ENCODE measurements around the gene RAB40C. TPM values are rescaled to one million over a fixed set of nuclear protein-coding genes. Genes with fewer than 3 reads are reported as not detected.

RAB40C gene
- total and polyA plus RNA-seq, 2 donors (not counting 1 experiment from before 2014, with no cell fraction given), result 12.7 to 26.9 TPM

DNA sequence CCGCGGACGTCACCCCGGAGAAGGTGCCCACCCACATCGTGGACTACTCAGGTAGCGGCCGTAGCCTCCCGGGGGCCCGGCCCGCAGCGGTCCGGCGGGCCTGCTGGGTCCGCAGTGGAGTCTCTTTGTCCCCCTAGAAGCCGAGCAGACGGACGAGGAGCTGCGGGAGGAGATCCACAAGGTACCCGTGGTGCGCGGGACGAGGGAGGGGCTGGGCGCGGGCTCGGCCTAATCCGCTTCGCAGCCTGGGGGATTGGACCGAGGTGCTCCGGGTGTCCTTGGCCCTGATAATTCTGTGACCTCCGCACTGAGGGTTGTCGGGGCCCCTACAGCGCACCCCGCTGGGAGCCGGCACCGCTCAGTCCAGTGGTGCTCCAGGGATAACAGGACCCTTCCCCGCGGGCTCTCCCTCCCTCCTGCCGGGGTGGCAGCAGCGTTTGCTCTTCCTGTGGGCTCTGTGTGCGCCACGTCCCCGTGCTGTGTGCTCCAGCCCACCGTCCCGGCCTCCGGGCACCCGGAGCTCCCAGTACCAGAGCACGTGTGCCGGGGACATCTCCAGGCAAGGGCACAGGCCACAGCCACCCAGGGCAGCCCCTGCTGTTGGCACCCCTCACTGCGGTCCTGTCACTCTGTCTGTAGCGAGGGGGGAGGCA lies 78.8 kb downstream of the RAB40C start:
- intact Hi-C loops (cut with micrococcal nuclease), result loop anchor here (1.0 to 5.0 kb wide), 4 partner anchors 11 to 276 kb away; partner anchors contain the start of genes JMJD8 and METTL26
- H2AFZ ChIP-seq (ENCODE audit: insufficient read depth, low read depth, low read length, poor library complexity, severe bottlenecking), result peak overlapping the region; percentile 94
- no peak overlapping the region for H3K27ac Mint-ChIP-seq
- H3K27me3 Mint-ChIP-seq, result no peaks in the 10 kb centered on the region
- H4K20me1 ChIP-seq (ENCODE audit: control insufficient read depth, insufficient read depth, low read length, poor library complexity, severe bottlenecking), result peaks cover 31% of the 10 kb centered on the region
- H3K4me1 ChIP-seq (ENCODE audit: control insufficient read depth in 2 of 2, insufficient read depth in 2 of 2, low read length in 2 of 2), result peaks cover 15 to 25% of the 10 kb centered on the region in 2 donors
- H3K4me3 ChIP-seq (ENCODE audit: control extremely low read depth in 1 of 5, extremely low read depth in 1 of 5, insufficient read depth in 1 of 5, low read depth in 2 of 5, low read length in 4 of 5), result peak overlapping the region; percentile 23 to 84 (median 73)
- H3K79me2 ChIP-seq (ENCODE audit: control insufficient read depth, insufficient read depth, low read length), result peaks cover 5% of the 10 kb centered on the region
- H3K9me3 Mint-ChIP-seq (ENCODE audit: insufficient read depth), result no peaks in the 10 kb centered on the region
- ChIA-PET CTCF (interaction anchor here (2.4 kb wide), 1 partner anchor 13 kb away, joined by 7 read pairs; no protein-coding TSS in a partner anchor), POLR2A (no interaction called here)
- DNase-seq (no peak), ATAC-seq (ENCODE audit: low read depth) (no peak)
- H3K4me1 Mint-ChIP-seq, result peaks cover 10% of the 10 kb centered on the region
- peaks cover 0 to 31% of the 10 kb centered on the region in 2 experiments for H3K36me3 ChIP-seq (replicated peaks in 1 of 2; ENCODE audit: control extremely low read depth in 1 of 2, control insufficient read depth in 1 of 2, extremely low read depth in 1 of 2, insufficient read depth in 2 of 2, low read length in 1 of 2)
- H3K27ac ChIP-seq (ENCODE audit: low read length in 2 of 2), result peak overlapping the region in 1 of 2 donors; percentile 79
- peak overlapping the region; percentile 99 for H3K4me2 ChIP-seq (replicated peaks; ENCODE audit: low read depth, low read length, poor library complexity, severe bottlenecking)
- no peaks in the 10 kb centered on the region for H3K27me3 ChIP-seq (replicated peaks in 1 of 4; ENCODE audit: control extremely low read depth in 1 of 4, control insufficient read depth in 3 of 4, insufficient read depth in 4 of 4, low read length in 3 of 4)
- H3K9ac ChIP-seq (ENCODE audit: low read length), result peak overlapping the region; percentile 91
- H3K4me3 Mint-ChIP-seq, result peak overlapping the region; percentile 86
- H3K9me3 ChIP-seq (ENCODE audit: control extremely low read depth in 1 of 3, control insufficient read depth in 2 of 3, insufficient read depth in 1 of 3, low read length in 2 of 3), result no peaks in the 10 kb centered on the region
- TF ChIP-seq, protein P1, sequence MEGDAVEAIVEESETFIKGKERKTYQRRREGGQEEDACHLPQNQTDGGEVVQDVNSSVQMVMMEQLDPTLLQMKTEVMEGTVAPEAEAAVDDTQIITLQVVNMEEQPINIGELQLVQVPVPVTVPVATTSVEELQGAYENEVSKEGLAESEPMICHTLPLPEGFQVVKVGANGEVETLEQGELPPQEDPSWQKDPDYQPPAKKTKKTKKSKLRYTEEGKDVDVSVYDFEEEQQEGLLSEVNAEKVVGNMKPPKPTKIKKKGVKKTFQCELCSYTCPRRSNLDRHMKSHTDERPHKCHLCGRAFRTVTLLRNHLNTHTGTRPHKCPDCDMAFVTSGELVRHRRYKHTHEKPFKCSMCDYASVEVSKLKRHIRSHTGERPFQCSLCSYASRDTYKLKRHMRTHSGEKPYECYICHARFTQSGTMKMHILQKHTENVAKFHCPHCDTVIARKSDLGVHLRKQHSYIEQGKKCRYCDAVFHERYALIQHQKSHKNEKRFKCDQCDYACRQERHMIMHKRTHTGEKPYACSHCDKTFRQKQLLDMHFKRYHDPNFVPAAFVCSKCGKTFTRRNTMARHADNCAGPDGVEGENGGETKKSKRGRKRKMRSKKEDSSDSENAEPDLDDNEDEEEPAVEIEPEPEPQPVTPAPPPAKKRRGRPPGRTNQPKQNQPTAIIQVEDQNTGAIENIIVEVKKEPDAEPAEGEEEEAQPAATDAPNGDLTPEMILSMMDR (IDR thresholded peaks at IDR 0.05), result no peak
- TF ChIP-seq EZH2 (IDR thresholded peaks at IDR 0.05; ENCODE audit: borderline replicate concordance, insufficient read depth, low read depth, low read length, poor library complexity, severe bottlenecking), result no peak
- WGBS (ENCODE audit: insufficient coverage), result 12% methylated on average over 50 of the region's 50 CpGs

DNA sequence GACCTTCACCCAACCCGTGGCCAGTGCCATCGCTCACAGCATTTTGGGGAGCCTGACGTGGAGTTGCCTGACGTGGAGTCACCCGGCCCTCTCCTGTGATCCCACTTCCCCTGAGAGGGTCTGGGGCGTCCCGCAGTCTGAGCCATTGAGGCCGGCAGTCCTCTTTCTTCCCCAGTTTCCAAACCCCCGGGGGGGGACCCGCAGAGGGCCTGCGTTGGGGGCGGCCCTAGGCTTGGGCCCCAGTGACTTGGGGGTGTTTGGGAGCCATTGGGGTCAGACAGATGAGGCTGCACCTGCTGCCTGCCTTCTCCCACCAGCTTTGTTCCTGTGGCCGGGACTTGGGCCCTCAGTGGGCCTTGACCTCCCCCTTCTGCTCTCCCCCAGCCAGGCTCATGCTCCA lies 79.8 kb downstream of the RAB40C start:
- Histone ChIP-seq H3K27me3 (replicated peaks in 1 of 4; ENCODE audit: control extremely low read depth in 1 of 4, control insufficient read depth in 3 of 4, insufficient read depth in 4 of 4, low read length in 3 of 4) (peaks cover 0 to 2% (median under 1%) of the 10 kb centered on the region in 4 experiments), H3K4me2 (replicated peaks; ENCODE audit: low read depth, low read length, poor library complexity, severe bottlenecking) (no peak overlapping the region), H3K9me3 (ENCODE audit: control extremely low read depth in 1 of 3, control insufficient read depth in 2 of 3, insufficient read depth in 1 of 3, low read length in 2 of 3) (no peaks in the 10 kb centered on the region), H3K9ac (ENCODE audit: low read length) (no peak overlapping the region), H2AFZ (ENCODE audit: insufficient read depth, low read depth, low read length, poor library complexity, severe bottlenecking) (no peak overlapping the region), H4K20me1 (ENCODE audit: control insufficient read depth, insufficient read depth, low read length, poor library complexity, severe bottlenecking) (peaks cover 31% of the 10 kb centered on the region), H3K4me3 (ENCODE audit: control extremely low read depth in 1 of 5, extremely low read depth in 1 of 5, insufficient read depth in 1 of 5, low read depth in 2 of 5, low read length in 4 of 5) (no peak overlapping the region), H3K4me1 (ENCODE audit: control insufficient read depth in 2 of 2, insufficient read depth in 2 of 2, low read length in 2 of 2) (peaks cover 15 to 25% of the 10 kb centered on the region in 2 donors), H3K79me2 (ENCODE audit: control insufficient read depth, insufficient read depth, low read length) (peaks cover 5% of the 10 kb centered on the region), H3K27ac (ENCODE audit: low read length in 2 of 2) (no peak overlapping the region), H3K36me3 (replicated peaks in 1 of 2; ENCODE audit: control extremely low read depth in 1 of 2, control insufficient read depth in 1 of 2, extremely low read depth in 1 of 2, insufficient read depth in 2 of 2, low read length in 1 of 2) (peaks cover 0 to 31% of the 10 kb centered on the region in 2 experiments)
- ATAC-seq (ENCODE audit: low read depth), result no peak
- Mint-ChIP-seq H3K9me3 (ENCODE audit: insufficient read depth) (no peaks in the 10 kb centered on the region), H3K4me3 (peak overlapping the region; percentile 86), H3K27me3 (no peaks in the 10 kb centered on the region), H3K27ac (no peak overlapping the region), H3K4me1 (peaks cover 10% of the 10 kb centered on the region)
- ChIA-PET POLR2A (no interaction called here), CTCF (no interaction called here)
- intact Hi-C loops (cut with micrococcal nuclease), result loop anchor here (2.0 to 5.0 kb wide), 2 partner anchors 15 to 277 kb away; partner anchors contain the start of gene JMJD8
- TF ChIP-seq, protein P1 (IDR thresholded peaks at IDR 0.05), result no peak
- TF ChIP-seq EZH2 (IDR thresholded peaks at IDR 0.05; ENCODE audit: borderline replicate concordance, insufficient read depth, low read depth, low read length, poor library complexity, severe bottlenecking), result no peak
- no peak for DNase-seq
- 98% methylated on average over 13 of the region's 13 CpGs for WGBS (ENCODE audit: insufficient coverage)

All from B cell (primary cell).